ENCODE measurements around the gene LRRC4C.

Gene LRRC4C

DNA sequence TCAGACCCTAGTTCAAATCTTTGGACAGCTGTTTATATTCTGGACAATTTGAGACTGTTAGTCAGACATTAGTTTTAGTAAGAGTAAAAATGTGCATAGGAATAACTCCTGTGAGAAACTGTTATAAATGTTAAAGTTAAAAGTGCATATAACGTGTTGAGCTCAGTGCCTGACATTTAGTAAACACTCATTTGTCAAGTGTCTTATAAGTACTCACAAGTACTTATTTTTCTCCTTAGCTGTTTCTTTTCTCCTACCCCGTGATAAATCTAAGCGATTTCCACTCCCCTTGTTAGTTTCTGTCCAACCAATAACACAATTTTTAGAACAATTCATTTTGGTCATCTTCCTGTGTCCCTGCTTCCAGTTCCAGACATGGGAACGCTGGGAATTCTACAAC, 59.3 kb downstream of the LRRC4C start:
- no peak overlapping the region for H3K4me3 ChIP-seq (ENCODE audit: low read length)
- TF ChIP-seq, protein P1, sequence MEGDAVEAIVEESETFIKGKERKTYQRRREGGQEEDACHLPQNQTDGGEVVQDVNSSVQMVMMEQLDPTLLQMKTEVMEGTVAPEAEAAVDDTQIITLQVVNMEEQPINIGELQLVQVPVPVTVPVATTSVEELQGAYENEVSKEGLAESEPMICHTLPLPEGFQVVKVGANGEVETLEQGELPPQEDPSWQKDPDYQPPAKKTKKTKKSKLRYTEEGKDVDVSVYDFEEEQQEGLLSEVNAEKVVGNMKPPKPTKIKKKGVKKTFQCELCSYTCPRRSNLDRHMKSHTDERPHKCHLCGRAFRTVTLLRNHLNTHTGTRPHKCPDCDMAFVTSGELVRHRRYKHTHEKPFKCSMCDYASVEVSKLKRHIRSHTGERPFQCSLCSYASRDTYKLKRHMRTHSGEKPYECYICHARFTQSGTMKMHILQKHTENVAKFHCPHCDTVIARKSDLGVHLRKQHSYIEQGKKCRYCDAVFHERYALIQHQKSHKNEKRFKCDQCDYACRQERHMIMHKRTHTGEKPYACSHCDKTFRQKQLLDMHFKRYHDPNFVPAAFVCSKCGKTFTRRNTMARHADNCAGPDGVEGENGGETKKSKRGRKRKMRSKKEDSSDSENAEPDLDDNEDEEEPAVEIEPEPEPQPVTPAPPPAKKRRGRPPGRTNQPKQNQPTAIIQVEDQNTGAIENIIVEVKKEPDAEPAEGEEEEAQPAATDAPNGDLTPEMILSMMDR (conservative IDR thresholded peaks at IDR 0.05; ENCODE audit: low read length) = no peak
- no peak for DNase-seq (ENCODE audit: low read depth)

- no peak for DNase-seq (ENCODE audit: low read depth)
- TF ChIP-seq, protein P1 (conservative IDR thresholded peaks at IDR 0.05; ENCODE audit: low read length) = no peak
- H3K4me3 ChIP-seq (ENCODE audit: low read length) = no peak overlapping the region
Observed at GRCh38 chr11:41399323-41399722, 60.1 kb downstream of the LRRC4C start.

DNA sequence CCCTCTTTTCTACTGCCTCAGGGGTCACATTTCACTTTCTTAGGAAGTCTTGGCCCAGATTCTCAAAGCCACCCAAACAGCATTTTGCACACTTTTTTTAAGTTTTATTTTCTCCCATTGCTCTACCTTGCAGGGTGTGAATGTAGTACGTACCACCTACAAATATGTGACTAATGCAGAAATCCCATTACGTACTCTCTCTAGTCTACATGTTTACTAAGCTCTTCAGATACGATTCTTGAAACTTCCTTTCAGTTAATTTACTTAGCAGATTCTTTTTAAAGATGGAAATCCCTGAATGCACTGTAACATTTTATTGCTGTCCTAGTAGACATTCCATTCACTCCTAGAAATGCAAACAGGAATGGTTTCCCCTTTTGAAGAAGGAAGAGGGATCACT, 61.3 kb downstream of the LRRC4C start:
- TF ChIP-seq, protein P1 (conservative IDR thresholded peaks at IDR 0.05; ENCODE audit: low read length) = no peak

DNA sequence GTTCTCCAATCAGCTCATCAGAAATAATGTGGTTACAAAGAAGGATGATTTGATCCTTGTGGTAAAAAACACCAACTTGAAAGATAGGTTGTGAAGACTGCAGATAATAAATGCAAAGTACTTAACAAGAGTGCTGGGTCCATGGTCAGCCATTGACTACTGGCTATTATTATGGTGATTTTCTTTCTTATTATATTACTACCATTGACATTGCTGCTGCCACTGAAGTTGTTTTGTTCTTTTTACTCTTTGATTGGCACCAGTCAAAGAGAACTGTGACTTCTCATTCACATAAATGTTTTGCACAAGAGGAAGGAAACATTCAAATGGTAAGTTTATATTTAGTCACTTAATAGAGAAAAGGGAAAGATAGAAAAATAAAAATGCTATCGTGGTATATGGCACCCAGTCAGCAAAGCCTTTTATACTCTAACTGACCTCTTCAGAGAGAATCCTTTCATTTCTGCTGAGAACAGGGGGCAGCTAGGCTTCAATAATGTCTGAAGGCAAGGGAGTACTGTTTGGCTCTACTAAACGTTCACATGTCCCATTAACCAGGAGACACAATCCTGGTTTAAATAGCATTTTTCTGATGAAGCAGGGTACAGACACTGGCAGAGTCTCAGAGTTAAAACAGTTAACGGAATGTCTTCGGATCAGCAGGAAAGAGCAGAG, 64.8 kb downstream of the LRRC4C start:
- no peak overlapping the region for H3K4me3 ChIP-seq (ENCODE audit: low read length)
- DNase-seq (ENCODE audit: low read depth) = no peak
- TF ChIP-seq, protein P1 (conservative IDR thresholded peaks at IDR 0.05; ENCODE audit: low read length) = no peak

More for the DNA sequence above, 61.3 kb downstream of the LRRC4C start:
- no peak for DNase-seq (ENCODE audit: low read depth)
- no peak overlapping the region for H3K4me3 ChIP-seq (ENCODE audit: low read length)

GRCh38 chr11:41392596-41392995, 66.9 kb downstream of the LRRC4C start:
- H3K4me3 ChIP-seq (ENCODE audit: low read length) = no peak overlapping the region
- TF ChIP-seq, protein P1 (conservative IDR thresholded peaks at IDR 0.05; ENCODE audit: low read length) = no peak
- no peak for DNase-seq (ENCODE audit: low read depth)

- H3K4me3 ChIP-seq (ENCODE audit: low read length) = no peak overlapping the region
- DNase-seq (ENCODE audit: low read depth) = no peak
- TF ChIP-seq, protein P1 (conservative IDR thresholded peaks at IDR 0.05; ENCODE audit: low read length) = no peak
Observed at GRCh38 chr11:41389623-41390130, 69.8 kb downstream of the LRRC4C start.

GRCh38 chr11:41384329-41384728, 75.1 kb downstream of the LRRC4C start:
- no peak overlapping the region for H3K4me3 ChIP-seq (ENCODE audit: low read length)
- DNase-seq (ENCODE audit: low read depth) = no peak
- TF ChIP-seq, protein P1 (conservative IDR thresholded peaks at IDR 0.05; ENCODE audit: low read length) = no peak

Measured in AG10803 (cell line).